SK-N-SH treated with all-trans-retinoic acid at 6 μM for 48 hours (cell line): ENCODE results near the gene APH1A.

Source experiments
- ATAC-seq: fragments of 200-7000 bp; cut with Tn5 transposase; 3 replicates; pipeline ENCODE4 v1.9.1; 2020; ENCODE audit warnings: mild to moderate bottlenecking, moderate library complexity
- ARNTL ChIP-seq: fragments of 450-650 bp; formaldehyde crosslinking; IDR thresholded peaks from 2 replicates; pipeline ENCODE4 v1.5.0; 2020; ENCODE audit warnings: low read depth, mild to moderate bottlenecking, moderate library complexity, borderline replicate concordance
- BACH2 ChIP-seq: fragments of 250-450 bp; sonication (Bioruptor Pico); IDR thresholded peaks from 2 replicates; pipeline ENCODE4 v1.9.0; 2021; ENCODE audit warnings: mild to moderate bottlenecking, borderline replicate concordance
- CSDC2 ChIP-seq: fragments of 250-450 bp; sonication (Bioruptor Pico); IDR thresholded peaks from 2 replicates; pipeline ENCODE4 v1.5.0; 2020; ENCODE audit warnings: mild to moderate bottlenecking, moderate library complexity
- CSRNP3 ChIP-seq: fragments of 250-450 bp; sonication (Bioruptor Pico); IDR thresholded peaks from 2 replicates; pipeline ENCODE4 v1.5.1; 2021; ENCODE audit warnings: mild to moderate bottlenecking, moderate library complexity
- GLIS3 ChIP-seq: fragments of 250-450 bp; sonication (Bioruptor Pico); IDR thresholded peaks from 2 replicates; pipeline ENCODE4 v1.5.0; 2020; ENCODE audit warnings: mild to moderate bottlenecking, moderate library complexity
- OSR1 ChIP-seq: fragments of 250-450 bp; sonication (Bioruptor Pico); IDR thresholded peaks from 2 replicates; pipeline ENCODE4 v1.8.0; 2022; ENCODE audit warnings: moderate library complexity, mild to moderate bottlenecking, inconsistent platforms
- PATZ1 ChIP-seq: fragments of 250-450 bp; sonication (Bioruptor Pico); IDR thresholded peaks from 2 replicates; pipeline ENCODE4 v1.8.0; 2020; ENCODE audit warnings: mild to moderate bottlenecking, moderate library complexity, borderline replicate concordance
- POU6F1 ChIP-seq: fragments of 250-450 bp; sonication (Bioruptor Pico); IDR thresholded peaks from 2 replicates; pipeline ENCODE4 v1.8.0; 2021; ENCODE audit warnings: low read depth, mild to moderate bottlenecking, moderate library complexity, borderline replicate concordance
- PPARA ChIP-seq: fragments of 250-450 bp; sonication (Bioruptor Pico); IDR thresholded peaks from 2 replicates; pipeline ENCODE4 v1.5.0; 2020; ENCODE audit warnings: mild to moderate bottlenecking, borderline replicate concordance
- SNAI2 ChIP-seq: fragments of 250-450 bp; sonication (Bioruptor Pico); IDR thresholded peaks from 2 replicates; pipeline ENCODE4 v1.5.0; 2020; ENCODE audit warnings: mild to moderate bottlenecking, moderate library complexity
- TCF4 ChIP-seq: fragments of 250-450 bp; sonication (Bioruptor Pico); IDR thresholded peaks from 2 replicates; pipeline ENCODE4 v1.8.0; 2021; ENCODE audit warnings: mild to moderate bottlenecking, moderate library complexity, borderline replicate concordance
- TSHZ2 ChIP-seq: fragments of 250-450 bp; sonication (Bioruptor Pico); IDR thresholded peaks from 2 replicates; pipeline ENCODE4 v1.5.0; 2020; ENCODE audit warnings: mild to moderate bottlenecking, moderate library complexity
- ZC3H10 ChIP-seq: fragments of 250-450 bp; sonication (Bioruptor Pico); IDR thresholded peaks from 2 replicates; pipeline ENCODE4 v1.5.1; 2021; ENCODE audit warnings: mild to moderate bottlenecking, moderate library complexity
- ZFP3 ChIP-seq: fragments of 250-450 bp; sonication (Bioruptor Pico); IDR thresholded peaks from 2 replicates; pipeline ENCODE4 v1.5.0; 2020; ENCODE audit warnings: mild to moderate bottlenecking, moderate library complexity
- ZFP30 ChIP-seq: fragments of 450-650 bp; formaldehyde crosslinking; IDR thresholded peaks from 2 replicates; pipeline ENCODE4 v1.5.0; 2022; ENCODE audit warnings: mild to moderate bottlenecking, moderate library complexity
- ZNF565 ChIP-seq: fragments of 450-650 bp; formaldehyde crosslinking; conservative IDR thresholded peaks from 2 replicates; pipeline ENCODE4 v1.5.0; 2020; ENCODE audit warnings: low read depth, mild to moderate bottlenecking, moderate library complexity
- ZNF70 ChIP-seq: fragments of 450-650 bp; formaldehyde crosslinking; IDR thresholded peaks from 2 replicates; pipeline ENCODE4 v1.5.0; 2020; ENCODE audit warnings: mild to moderate bottlenecking, moderate library complexity
- ZNF8 ChIP-seq: fragments of 450-650 bp; formaldehyde crosslinking; IDR thresholded peaks from 2 replicates; pipeline ENCODE4 v1.5.0; 2020; ENCODE audit warnings: mild to moderate bottlenecking, moderate library complexity

The APH1A gene

GRCh38 chr1:150259217-150259616 lies 9.6 kb downstream of the APH1A start (continued):
- TF ChIP-seq TSHZ2 (CRISPR knock-in tag), result no peak
- no peak for TF ChIP-seq GLIS3 (CRISPR knock-in tag)
- TF ChIP-seq BACH2, result no peak

- ATAC-seq, result no peak
- no peak for TF ChIP-seq ZNF565 (CRISPR knock-in tag)
- no peak for TF ChIP-seq ZNF8
- no peak for TF ChIP-seq ZC3H10
- no peak for TF ChIP-seq POU6F1 (CRISPR knock-in tag)
- TF ChIP-seq CSRNP3 (CRISPR knock-in tag), result no peak
- no peak for TF ChIP-seq ZNF70
- TF ChIP-seq SNAI2 (CRISPR knock-in tag), result no peak
- no peak for TF ChIP-seq ARNTL
- no peak for TF ChIP-seq BACH2
- TF ChIP-seq CSDC2 (CRISPR knock-in tag), result no peak
- TF ChIP-seq PPARA (CRISPR knock-in tag), result no peak
- no peak for TF ChIP-seq ZFP3 (CRISPR knock-in tag)
- no peak for TF ChIP-seq TCF4
- TF ChIP-seq ZFP30 (CRISPR knock-in tag), result no peak
- no peak for TF ChIP-seq OSR1 (CRISPR knock-in tag)
- TF ChIP-seq TSHZ2 (CRISPR knock-in tag), result no peak
- no peak for TF ChIP-seq GLIS3 (CRISPR knock-in tag)
- no peak for TF ChIP-seq PATZ1 (CRISPR knock-in tag)
These were observed 10.9 kb downstream of the APH1A start, which contains the start of gene CA14 for GRCh38 chr1:150257624-150258585. CA14 (plus strand) TSS chr1:150257774; CDS start chr1:150258129, 355 bp downstream.
